ENCODE data around the gene PDE6D.

Gene PDE6D

DNA sequence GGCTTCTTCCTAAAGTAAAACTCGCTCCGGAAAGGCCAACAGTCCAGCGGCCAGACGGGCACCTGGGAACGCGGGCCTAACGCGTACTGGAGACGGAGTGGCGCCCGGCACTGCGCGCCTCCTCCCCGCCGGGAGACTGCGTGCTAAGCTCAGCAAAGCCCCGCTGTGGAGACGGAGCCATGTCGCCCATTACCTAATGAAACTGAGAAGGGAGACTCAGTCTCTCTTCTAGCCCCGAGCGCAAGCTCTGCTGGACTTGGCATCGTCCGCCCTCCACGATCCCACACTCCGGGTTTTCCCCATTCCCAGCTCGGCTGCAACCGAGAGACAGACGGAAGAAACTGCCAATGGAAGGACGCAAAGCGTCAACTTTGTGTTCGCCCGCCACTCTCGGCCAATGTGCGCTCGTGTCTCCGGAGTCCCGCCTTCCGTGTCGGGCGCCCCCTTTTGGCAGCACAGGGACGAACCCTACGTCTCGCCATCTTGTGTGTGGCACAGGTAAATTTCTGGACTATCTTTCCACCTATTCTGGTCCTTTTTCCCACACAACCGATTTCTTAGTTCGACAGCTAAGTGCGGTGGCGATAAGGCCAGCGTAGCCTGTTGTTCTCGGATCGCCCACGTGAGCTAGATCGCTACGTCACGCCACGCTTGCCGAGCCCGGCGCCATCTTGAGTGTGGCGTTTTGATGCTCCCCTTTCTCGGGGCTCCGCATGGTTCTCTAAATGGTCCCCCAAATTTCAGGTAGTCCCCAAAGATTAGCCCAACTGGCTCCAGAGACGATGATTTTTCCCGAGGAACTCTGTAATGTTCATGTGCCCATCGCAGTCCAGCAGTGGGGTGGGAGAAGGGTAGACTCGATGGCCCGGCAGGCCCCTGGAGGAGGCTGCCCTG is 74.1 kb downstream of the PDE6D start:
- peak; percentile 93 to 99 for DNase-seq

DNA sequence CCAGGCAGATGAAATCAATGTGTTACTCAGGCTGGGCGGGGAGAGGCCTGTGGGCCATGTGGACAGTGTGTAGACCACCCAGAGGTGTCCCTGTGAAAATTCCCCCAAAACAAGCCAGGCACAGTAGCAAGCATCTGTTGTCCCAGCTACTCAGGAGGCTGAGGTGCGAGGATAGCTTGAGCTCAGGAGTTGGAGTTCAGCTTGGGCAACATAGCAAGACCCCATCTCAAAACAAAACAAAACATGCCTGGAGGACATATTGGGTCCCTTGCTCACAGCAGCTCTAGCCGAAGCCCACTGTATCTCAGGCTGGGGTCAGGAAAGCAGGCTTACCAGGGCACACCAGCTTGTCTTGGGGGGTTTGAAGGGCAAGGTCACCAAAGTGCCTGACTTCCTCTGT is 77.1 kb downstream of the PDE6D start:
- no peak for DNase-seq

DNA sequence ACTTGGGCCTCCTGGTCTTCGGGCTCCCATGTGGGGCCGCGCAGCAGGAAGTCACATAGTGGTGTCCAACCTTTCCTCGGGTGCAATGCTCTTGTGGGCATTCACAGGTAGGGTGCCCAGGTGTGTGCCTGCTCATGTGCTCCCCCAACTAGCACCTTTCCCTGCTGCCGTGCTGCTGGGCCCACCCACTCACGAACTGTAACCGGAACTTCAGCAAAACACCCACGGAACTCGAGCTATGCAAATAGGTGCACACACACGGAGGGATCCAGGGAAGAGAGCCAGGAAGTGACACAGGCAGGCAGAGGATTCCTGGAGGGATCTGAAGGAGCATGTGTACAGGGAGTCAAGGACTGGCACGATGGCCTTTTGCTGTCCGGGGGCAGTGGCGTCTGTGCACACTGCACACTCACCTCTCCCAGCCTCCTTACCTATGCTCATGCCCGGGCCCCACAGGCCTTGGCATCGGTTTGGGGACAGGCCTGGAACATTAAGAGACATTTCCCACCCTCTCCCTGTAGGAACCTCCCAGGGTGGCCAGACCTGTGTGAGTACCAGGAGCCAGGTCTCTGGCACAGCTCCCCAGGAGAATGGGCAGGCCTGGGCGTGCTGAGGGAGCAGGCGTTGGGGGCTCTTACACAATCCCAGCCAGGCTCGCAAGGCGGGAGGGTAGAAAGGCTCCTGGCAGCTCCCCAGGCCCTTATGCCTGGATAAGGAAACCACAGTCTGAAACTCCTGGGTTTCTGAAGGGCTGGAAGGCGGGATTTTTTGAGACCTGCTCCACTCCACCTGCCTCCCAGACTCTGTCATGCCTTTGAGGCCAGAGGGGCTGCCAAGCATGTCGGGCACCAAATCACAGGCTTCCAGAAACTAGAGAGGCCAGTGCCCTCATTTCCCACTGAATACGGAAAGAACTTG is 79.4 kb downstream of the PDE6D start:
- DNase-seq = peak; percentile 36 to 83

DNA sequence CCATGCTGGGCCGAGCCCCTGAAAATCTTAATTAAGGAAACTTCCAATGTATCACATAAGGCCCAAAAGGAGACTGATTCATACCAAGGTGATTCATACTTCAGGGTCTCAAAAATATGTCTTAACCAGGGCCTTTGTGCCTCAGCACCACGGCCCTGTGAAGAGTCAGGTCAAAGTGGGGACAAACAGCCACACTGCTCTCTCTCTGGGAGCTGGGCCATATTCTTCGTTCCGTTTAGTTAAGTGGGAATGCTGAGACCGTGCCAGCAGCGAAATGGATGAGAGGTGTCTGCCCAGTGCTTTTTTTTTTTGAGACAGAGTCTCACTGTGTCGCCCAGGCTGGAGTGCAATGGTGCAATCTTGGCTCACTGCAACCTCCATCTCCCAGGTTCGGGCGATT is 82.1 kb downstream of the PDE6D start:
- DNase-seq = peak in 1 of 2 experiments; percentile 18

DNA sequence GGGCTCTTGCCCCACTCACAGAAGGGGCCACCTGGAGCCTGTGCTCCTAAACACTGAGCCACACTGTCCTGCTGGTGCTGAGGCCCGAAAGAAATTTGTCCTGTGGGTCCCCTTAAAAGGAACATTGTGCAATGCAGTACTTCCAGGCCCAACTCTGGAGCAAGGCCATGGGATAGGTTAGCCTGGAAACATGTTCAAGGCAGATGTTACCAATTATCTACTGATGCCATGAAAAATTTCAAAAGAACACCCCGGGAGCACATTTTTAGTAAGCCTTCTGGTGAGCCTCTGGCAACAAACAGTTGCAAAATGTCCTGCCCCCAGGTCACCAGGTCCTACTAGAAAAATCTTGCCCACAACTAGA is 85.1 kb downstream of the PDE6D start:
- DNase-seq = no peak

DNA sequence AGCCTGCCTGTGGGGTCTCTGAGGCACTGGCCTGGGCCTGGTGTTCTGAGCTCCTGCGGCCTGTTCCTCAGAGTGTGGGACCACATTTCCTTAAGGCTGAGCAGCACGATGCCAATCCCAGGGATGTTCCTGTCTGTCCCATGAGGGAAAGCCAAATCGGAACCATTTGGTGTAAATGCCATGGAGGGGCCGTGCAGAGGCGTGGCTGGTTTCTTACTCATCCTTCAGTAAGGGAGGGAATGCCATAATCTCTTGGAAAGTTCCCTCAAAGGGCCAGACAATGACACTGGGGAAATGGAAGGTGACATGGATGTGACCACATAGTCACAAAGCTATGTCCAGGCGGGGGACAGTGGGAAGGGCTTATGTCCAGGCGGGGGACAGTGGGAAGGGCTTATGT is 87.1 kb downstream of the PDE6D start:
- DNase-seq = no peak

DNA sequence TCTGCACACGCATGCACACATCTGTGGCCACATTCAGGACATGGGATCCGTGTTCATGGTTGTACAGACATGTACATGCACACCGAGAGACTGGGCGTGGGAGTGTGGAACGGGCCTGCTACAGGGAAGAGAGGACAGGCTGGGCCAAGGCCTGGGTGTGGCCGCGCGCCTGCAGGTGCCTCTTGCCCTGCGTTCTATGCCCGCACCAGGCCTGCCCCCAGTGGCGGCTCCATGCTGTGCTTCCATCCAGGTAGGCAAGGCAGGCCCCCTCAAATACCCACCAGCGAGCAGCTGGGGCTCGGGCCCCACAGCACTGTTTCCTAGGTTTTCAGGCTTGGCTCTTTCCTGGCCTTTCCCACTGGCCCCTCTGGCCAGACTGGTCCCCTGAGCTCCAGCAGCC is 88.2 kb downstream of the PDE6D start:
- DNase-seq = no peak

DNA sequence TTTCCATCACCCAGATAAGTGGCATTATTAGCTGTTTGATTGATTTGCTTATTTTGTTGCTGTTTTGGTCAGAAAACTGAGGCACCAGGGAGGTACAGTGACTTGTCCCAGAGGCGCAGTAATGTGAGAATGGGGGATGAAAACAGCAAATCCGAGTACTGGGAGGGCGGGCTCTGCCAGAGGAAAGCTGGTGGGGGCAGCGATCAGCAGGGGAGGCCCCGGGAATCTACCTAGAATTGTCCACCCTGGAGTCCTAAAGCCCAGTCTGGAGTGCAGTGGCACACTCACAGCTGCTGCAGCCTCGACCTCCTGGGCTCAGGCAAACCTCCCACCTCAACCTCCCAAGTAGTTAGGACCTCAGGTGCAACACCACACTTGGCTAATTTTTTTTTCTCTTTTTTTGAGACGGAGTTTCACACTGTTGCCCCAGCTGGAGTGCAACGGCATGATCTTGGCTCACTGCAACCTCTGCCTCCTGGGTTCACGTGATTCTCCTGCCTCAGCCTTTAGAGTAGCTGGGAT is 89.8 kb downstream of the PDE6D start:
- no peak for DNase-seq

DNA sequence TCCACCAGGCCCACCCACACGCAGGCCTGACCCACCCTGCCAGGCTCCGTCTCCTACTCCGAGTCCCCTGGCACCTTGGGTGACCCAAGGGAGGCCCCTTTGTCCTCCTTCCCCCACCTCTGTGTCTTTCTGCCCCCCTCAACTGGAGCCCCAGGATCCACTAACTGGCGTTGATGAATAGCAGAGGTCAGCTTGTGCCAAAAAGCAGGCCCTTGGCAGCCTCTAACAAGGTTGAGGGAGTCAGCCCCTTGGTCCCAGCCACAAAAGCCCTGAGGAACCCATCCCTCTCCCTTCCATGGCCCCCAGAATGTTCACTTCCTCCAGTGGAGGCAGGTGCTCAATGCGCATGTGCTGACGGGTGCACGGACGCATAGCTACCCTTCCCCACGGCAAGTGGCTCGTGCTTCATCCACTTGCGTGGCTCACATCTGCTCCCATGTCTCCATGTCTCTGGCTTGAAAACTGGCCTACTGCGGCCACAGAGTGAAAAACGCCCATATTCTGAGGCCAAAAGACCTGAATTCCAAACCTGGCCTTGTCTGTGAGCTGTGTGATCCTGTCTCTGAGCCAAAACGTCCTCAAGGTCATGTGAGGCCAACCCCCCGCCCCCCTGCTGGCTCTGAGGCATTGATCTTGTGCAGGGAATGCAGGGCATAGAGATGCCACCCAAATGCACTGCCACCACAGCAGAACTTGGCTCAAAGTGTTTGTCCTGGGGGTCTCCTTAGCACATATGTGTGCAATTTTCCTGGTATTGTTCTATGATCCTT is 91.8 kb downstream of the PDE6D start:
- DNase-seq = no peak

DNA sequence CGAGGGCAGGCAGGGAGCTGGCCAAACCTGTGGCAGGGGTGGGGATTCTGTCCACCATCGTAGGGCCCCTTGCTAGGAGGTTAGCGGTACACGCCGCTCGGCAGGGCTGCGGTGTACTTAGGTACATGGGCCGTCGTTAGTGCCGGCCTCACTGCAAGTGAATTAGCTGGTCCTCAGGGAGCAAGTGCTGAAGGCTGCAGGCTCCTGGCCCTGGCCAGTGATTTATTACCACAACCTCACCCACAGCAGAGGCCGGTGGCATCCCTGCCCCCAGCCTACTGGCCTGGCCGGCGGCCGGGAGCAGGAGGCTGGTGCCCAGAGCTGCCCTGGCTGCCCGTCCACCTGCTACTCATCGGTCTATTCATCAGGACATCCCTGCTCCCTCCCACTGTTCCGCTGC is 92.4 kb downstream of the PDE6D start:
- DNase-seq = no peak

DNA sequence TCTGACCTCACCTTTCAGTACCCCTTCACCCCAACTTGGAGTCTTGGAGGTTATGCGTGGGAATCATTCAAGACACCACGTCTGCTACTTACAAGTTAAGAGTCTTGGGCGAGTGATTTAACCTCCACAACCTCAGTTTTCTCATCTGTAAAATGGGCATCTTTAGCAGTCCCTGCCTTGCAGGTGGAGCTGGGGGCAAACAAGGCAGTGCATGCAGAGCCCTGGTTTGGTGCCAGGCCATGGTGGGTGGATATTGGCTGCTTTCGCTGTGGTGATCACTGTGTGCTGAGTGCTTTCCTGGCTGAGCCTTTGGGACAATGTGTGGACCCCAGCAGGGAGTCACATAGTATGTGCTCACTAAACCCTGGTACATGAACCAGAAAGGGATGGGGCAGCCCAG is 93.1 kb downstream of the PDE6D start:
- DNase-seq = no peak

DNA sequence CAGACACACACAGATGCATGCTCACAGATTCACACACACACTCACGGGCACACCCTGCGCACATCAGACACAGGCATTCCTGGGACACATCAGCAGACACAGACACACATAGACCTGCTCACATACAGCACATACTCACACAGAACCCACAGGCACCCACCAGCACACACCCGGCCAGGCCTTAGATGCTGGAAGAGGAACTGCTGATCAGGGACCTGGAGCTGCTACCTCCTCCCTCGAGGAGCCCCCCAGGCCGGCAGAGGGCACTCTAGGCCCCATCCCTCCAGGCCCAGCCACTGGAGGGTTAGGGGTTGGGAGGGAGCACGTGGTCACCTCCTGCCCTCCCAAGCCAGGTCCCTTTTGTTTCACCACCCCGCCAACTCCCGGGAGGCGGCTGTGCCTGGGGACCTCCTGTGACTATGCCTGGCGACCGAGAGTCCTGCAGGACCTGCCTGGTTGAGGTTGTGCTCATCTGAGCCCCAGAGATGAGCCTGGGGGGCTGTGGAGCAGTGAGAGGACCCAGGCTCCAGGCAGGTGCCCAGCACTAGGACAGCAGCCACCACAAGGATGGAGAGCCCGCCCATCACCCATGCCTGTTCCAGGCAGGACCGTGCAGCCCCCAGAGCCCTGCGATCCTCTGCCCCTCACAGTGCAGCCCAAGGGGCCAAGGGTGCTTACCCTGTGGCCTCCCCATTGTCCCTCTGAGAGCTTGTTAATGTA is 93.8 kb downstream of the PDE6D start:
- no peak for DNase-seq

DNA sequence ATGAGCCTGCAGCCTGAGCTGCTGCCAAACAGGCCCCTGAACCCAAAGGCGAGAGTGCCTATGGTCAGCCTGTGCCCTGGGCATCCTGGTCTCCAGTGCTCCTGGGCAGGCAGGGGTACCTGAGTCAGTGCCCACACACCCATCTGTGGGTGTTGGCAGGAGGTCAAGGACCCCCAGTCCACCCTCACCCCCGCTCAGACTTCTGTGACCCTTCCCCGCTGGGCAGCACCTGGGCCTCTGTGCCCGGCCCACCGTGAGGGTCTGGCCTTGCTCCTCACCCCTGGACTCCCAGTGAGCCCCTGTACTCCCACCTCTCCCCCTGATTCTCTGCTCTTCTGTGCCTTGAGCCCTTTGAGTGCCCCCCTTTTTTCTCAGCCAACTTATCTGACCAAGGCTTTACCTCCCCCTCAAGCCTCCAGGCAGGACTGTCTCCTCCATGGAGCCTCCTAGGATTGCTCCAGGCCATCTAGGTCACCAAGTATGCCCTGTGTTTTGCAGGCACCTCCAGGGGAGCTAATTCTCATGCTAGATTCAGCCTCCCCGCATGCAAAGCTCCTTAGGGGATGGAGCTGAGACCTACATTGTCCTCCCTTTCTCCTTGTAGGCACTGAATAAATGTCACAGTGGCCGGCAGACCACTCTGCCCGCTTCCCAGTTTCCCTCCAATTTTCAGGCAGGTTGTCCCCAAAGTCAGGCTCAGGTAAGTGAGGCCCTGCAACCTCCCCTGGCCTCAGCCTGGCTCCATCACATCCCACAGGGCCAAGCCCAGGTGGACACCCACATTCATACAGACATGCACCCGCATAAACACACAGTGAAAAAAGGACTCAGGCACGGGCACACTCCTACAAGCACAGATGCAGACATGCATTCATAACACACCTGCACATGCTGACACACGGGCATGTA is 94.6 kb downstream of the PDE6D start:
- DNase-seq = no peak

DNA sequence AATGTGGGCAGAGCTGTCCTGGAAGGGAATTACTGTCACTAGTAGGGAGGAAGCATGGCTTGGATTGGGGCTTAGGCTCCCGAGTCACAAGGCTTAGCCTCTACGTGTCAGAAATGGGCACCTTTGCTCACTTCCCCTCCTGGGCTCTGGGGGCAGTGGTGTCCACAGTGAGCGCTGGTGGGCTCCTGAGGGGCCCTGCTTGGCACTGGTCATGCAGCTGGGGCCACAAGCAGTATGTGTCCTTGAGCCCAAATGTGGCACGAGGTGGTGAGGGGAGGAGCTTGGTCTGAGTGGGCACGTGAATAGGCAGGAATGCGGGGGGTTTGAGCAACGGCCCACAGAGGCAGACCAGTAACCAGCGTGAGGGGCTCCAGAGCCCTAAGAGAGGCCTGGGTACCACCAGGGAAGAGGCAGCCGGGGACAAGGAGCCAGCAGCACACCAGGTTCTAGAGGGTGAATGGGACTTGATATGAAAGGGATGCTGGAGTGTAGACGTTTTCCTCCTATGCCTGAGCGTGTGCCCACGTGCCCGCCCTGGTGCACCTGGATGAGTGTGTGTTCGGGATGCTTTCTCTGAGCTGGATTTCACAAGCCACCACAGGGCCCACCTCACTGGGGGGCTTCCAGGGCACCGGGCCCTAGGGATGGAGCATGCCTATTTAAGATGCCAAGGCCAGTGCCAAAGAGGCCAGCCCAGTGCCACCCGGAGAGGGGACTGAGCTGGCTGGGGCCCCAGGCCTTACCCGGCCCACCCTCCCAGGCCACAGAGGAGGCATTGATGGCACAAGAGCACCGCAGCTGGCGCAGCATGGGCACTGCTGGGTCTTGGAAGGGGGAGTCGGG is 95.5 kb downstream of the PDE6D start:
- no peak for DNase-seq

DNA sequence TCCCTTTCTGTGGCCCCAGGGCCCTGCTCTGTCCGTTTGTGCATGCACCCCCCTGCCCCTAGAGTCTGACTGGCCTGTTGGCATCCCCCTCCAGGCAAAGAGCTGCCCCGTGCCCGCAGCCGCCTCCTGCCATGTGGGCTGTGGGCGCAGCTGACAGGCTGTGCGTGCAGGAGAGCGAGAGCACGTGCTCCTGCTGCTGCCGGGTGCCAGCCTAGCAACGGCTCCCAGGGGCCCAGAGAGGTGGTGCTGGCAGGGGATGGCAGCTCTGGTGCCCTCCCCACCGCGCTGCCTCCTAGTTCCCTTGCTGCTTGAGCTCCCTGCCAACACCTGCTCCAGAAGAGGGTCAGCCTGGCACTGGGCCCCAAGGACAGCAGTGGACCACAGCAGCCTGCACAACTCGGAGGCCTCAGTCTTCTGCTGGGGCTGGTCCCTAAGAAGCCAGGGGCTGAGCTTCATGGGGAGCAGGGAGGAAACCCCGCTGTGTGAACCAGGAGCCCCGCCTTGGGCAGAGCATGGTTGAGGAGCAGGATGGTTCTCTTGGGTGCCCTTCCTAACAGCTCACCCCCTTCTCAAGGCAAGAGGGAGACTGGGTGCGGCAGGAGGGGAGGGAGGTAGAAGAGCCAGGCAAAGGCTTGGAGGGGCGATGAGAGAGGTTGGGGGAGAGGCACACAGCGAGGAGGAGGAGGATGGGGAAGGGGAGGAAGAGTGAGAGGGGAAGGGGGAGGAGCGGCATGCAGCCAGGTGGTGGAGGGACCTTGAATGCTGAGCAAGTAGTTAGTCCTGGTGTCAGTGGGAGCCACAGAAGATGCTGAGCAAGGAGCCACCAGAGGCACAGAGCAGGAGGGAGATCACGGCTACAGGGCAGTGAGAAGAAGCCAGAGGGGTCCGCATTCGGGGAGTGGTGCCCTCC is 96.5 kb downstream of the PDE6D start:
- peak in 1 of 2 experiments; percentile 52 for DNase-seq

DNA sequence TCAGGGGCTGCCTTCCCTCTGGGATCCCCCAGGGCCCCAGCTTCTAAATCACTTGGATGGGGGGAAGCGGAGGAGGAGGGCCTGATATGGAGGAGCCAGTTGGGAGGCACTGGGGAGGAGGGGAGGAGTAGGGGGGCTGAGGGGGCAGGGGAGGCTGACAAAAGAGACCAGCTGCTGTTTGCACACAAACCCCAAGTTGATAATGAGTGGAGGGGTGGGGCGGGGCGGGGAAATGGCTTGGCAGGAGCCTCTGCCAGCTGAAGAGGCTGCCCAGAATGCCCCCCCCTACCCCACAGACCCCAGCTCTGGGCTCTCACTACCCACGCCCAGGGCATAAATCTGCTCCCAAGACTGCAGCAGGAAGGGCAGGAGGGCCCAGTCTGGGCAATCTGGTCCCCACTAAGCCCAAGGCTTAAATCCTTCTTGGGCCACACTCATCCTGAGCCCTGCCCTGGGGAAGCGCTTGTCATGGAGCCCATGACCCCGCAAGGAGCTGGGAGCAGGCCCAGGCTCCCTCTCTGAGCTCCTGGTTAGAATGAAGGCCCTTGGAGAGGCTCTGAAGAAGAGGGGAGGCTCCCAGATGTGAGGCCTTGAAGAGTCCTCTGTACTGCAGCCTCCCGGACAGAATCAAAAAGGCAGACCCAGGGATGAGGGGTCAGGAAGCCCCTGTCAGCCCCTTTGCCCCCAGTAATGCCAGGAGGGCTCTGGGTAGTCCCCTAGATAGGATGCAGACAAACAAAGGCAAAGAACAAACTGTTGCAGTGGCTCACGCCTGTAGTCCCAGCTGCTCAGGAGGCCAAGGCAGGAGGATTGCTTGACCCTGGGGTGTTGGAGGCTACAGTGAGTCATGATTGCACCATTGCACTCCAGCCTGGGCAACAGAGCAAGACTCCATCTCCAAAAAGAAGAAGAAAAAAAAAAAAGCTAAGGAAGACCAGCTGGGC is 97.5 kb downstream of the PDE6D start:
- peak in 1 of 2 experiments; percentile 42 for DNase-seq

DNA sequence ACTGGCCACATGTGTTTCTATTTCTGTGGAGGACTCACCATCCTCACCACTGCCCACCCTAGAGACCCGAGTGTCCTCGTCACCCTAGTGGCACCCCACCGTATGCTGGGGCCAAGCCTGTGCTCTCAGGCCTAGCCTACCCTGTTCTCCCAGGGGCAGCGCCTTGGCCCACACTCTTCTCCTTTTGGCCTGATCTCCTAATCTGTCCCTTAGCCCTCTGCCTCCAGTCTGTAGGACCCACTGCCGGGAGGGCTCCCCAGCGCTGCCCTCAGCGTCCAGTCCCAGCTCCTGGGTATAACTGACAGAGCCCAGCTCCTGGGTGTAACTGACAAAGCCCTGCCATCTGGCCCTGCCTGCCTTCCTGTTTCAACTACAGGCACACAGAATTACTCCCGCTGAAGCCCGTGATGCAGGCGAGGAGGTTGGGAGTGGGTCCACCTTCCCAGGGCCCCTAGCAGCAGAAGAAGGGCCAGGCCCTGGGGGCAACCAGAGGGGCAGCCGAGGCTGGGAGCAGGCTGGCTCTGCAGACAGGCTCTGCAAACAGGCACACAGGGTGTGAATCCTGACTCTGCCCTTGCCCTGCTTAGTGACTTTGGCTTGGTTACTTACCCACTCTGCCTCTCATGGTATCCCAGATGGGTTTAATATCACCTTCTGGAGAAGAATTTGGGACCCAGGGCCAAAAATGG is 98.3 kb downstream of the PDE6D start:
- peak in 1 of 2 experiments; percentile 40 for DNase-seq

All from NCI-H446 (cell line).